ENCODE measurements around the gene CA7. TPM values are rescaled to one million over a fixed set of nuclear protein-coding genes. Genes with fewer than 3 reads are reported as not detected.
"Not testable (repeated sequence)": the region's sequence is repeated elsewhere in the genome, so short reads cannot be mapped to it uniquely, and the experiment has no call there.

The CA7 gene
- total RNA-seq, 1 experiment from 2014 or later, result not detected

GRCh38 chr16:66858740-66859396, 14.7 kb downstream of the CA7 start:
- Histone ChIP-seq H3K27me3 (no peaks in the 10 kb centered on the region), H3K9me3 (no peaks in the 10 kb centered on the region), H3K36me3 (no peaks in the 10 kb centered on the region), H3K4me3 (no peak overlapping the region)
- DNase-seq, result peak; percentile 70

GRCh38 chr16:66859397-66860068, 15.3 kb downstream of the CA7 start:
- no peaks in the 10 kb centered on the region for H3K27me3 ChIP-seq
- H3K36me3 ChIP-seq, result no peaks in the 10 kb centered on the region
- no peak for DNase-seq
- H3K4me3 ChIP-seq, result no peak overlapping the region
- no peaks in the 10 kb centered on the region for H3K9me3 ChIP-seq

DNA sequence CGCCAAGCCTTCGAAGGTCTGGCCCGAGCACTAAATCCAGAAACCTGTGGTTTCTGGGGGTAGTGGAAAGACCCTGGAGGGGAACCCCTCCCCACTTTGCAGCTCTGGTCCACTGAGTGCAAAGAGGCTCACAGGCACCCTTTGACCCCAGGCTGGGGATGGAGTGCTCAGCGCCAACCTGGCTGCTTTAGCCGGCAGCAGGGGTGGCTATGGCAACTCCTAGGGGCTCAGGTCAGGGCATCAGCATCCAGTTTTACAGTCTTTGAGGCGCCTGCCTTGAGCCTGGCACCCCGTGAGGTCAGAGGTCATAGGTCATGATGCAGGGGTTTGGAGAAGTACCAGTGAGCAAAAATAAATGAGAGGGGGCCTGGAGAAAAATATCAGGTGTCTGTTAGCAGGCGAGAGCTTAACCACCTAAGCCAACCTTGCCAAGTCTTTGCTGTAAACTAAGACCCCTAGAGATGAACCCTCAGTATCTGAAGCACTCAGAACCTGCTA, 17.9 kb downstream of the CA7 start:
- Histone ChIP-seq H3K36me3 (no peaks in the 10 kb centered on the region), H3K4me3 (no peak overlapping the region), H3K27me3 (no peaks in the 10 kb centered on the region), H3K9me3 (no peaks in the 10 kb centered on the region)
- no peak for DNase-seq

- Histone ChIP-seq H3K36me3 (no peaks in the 10 kb centered on the region), H3K9me3 (no peaks in the 10 kb centered on the region), H3K27me3 (no peaks in the 10 kb centered on the region), H3K4me3 (no peak overlapping the region)
- DNase-seq, result no peak
Measured at GRCh38 chr16:66863707-66864106, 19.5 kb downstream of the CA7 start.

- Histone ChIP-seq H3K4me3 (no peak overlapping the region), H3K27me3 (no peaks in the 10 kb centered on the region), H3K36me3 (no peaks in the 10 kb centered on the region), H3K9me3 (no peaks in the 10 kb centered on the region)
- no peak for DNase-seq
Measured at GRCh38 chr16:66869424-66869823, 25.2 kb downstream of the CA7 start.

DNA sequence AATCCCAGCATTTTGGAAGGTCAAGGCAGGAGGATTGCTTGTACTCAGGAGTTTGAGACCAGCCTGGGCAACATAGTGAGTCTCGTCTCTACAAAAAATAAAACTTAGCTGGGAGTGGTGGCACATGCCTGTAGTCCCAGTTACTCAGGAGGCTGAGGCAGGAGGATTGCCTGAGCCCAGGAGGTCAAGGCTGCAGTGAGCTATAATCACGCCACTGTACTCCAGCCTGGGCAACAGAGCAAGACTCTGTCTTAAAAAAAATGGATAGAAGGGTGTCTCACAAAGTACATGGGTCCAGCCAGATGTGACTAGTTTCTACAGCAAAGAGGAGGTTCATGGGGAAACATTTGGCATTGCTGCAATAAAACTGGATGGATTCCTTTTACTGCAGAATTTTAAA, 27.1 kb downstream of the CA7 start:
- DNase-seq, H3K36me3 ChIP-seq, H3K4me3 ChIP-seq, H3K27me3 ChIP-seq, H3K9me3 ChIP-seq: not testable (repeated sequence)

DNA sequence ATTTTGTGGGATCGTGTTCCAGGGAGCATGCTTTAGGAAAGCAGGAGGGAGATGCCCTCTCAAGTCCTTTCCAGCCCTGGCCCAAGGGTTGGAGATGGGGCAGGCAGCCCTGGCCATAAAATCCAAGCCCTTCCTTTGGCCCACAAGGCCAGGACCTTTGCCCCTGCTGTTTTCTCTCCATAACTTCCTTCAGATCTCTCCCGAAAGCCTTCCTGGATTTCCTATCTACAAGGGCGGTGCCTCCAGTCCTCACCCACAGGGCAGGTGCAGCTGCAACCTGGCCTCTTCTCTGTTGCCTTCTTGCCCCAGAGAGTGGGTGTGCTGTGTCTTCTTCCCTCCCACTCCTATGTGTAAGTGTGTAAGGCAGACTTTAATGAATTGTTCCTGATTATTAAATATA, 27.6 kb downstream of the CA7 start:
- Histone ChIP-seq H3K36me3 (no peaks in the 10 kb centered on the region), H3K9me3 (no peaks in the 10 kb centered on the region), H3K27me3 (no peaks in the 10 kb centered on the region), H3K4me3 (no peak overlapping the region)
- no peak for DNase-seq

GRCh38 chr16:66872559-66872942, 28.3 kb downstream of the CA7 start:
- Histone ChIP-seq H3K9me3 (no peaks in the 10 kb centered on the region), H3K4me3 (peak overlapping the region; percentile 40), H3K27me3 (no peaks in the 10 kb centered on the region), H3K36me3 (no peaks in the 10 kb centered on the region)
- no peak for DNase-seq

GRCh38 chr16:66872943-66873684, 28.9 kb downstream of the CA7 start:
- peak; percentile 91 for DNase-seq
- H3K27me3 ChIP-seq, result no peaks in the 10 kb centered on the region
- no peaks in the 10 kb centered on the region for H3K36me3 ChIP-seq
- H3K4me3 ChIP-seq, result peak overlapping the region; percentile 40
- H3K9me3 ChIP-seq, result no peaks in the 10 kb centered on the region

DNA sequence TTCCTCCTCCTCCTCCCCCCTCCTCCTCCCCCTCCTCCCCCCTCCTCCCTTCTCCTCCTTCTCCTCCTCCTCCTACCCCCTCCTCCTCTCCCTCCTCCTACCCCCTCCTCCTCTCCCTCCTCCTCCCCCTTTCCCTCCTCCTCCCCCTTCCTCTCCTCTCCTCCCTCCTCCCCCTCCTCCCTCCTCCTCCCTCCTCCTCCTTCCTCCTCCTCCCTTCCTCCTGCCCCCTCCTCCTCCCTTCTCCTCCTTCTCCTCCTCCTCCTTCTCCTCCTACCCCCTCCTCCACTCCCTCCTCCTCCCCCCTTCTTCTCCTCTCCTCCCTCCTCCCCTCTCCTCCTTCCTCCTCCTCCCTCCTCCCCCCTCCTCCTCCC, 29.5 kb downstream of the CA7 start:
- Histone ChIP-seq H3K27me3 (no peaks in the 10 kb centered on the region), H3K36me3 (no peaks in the 10 kb centered on the region), H3K9me3 (no peaks in the 10 kb centered on the region), H3K4me3 (no peak overlapping the region)
- no peak for DNase-seq

DNA sequence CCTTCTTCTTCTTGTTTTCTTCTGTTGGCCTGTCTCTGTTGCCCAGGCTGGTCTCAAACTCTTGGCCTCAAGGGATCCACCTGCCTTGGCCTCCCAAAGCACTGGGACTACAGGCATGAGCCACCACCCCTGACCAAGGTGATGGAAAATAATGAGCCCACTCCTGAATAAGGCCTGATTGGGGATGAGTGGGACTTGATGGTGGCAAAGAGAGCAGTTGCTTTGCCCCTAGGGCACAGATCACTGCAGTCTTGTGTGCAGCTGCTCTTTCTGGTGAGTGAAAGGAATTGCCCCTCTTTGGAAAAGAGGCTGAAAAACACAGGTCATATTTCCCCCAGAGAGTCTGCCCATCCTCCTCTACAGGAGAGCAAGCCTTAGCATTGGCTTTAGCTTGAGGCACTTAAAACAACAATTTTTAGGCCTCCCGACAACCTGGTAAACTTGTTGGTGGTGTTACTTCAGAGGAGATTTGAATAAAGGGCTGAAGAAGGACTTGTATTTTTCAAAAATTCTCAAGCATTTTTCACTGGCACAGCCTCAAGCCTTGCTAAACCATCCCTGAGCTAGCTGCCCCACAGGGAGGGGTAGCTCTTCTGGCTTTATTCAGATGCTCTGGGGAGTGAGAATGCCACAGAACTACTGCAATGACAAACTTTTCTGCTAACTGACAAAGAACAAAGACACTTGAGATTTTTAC, 30.0 kb downstream of the CA7 start:
- Histone ChIP-seq H3K4me3 (no peak overlapping the region), H3K9me3 (no peaks in the 10 kb centered on the region), H3K27me3 (no peaks in the 10 kb centered on the region), H3K36me3 (no peaks in the 10 kb centered on the region)
- no peak for DNase-seq

- no peaks in the 10 kb centered on the region for H3K27me3 ChIP-seq
- no peak overlapping the region for H3K4me3 ChIP-seq
- no peak for DNase-seq
- H3K9me3 ChIP-seq, result no peaks in the 10 kb centered on the region
- no peaks in the 10 kb centered on the region for H3K36me3 ChIP-seq
Measured at GRCh38 chr16:66878067-66878466, 33.9 kb downstream of the CA7 start.

GRCh38 chr16:66880288-66881013, 36.2 kb downstream of the CA7 start, which contains the start of gene PDP2:
PDP2 (plus strand) TSS chr16:66880515; CDS start chr16:66884285, 3,770 bp downstream.
- no peaks in the 10 kb centered on the region for H3K9me3 ChIP-seq
- peak within 1 kb of the TSS; percentile 80 for H3K4me3 ChIP-seq
- H3K27me3 ChIP-seq, result no peaks in the 10 kb centered on the region
- DNase-seq, result peak; percentile 86
- H3K36me3 ChIP-seq, result no peaks in the 10 kb centered on the region

- no peaks in the 10 kb centered on the region for H3K27me3 ChIP-seq
- H3K9me3 ChIP-seq, result no peaks in the 10 kb centered on the region
- DNase-seq, result peak; percentile 28
- peak overlapping the region; percentile 80 for H3K4me3 ChIP-seq
- H3K36me3 ChIP-seq, result no peaks in the 10 kb centered on the region
Measured at GRCh38 chr16:66881014-66881417, 36.8 kb downstream of the CA7 start.

DNA sequence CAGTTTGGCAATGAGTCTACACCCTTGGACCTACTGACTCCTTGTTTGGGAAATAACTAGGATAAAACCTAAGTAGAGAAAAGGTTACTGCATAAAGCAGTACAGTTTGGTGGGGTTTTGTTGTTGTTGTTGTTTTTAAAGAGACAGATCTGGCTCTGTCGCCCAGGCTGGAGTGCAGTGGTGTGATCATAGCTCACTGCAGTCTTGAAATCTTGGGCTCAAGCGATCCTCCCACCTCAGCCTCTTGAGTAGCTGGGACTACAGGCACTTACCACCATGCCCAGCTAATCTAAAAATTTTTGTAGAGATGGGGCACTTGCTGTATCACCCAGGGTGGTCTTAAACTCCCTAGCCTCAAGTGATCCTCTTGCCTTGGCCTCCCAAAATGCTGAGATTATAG, 37.3 kb downstream of the CA7 start:
- DNase-seq, result no peak
- Histone ChIP-seq H3K36me3 (no peaks in the 10 kb centered on the region), H3K9me3 (no peaks in the 10 kb centered on the region), H3K4me3 (peak overlapping the region; percentile 80), H3K27me3 (no peaks in the 10 kb centered on the region)

DNA sequence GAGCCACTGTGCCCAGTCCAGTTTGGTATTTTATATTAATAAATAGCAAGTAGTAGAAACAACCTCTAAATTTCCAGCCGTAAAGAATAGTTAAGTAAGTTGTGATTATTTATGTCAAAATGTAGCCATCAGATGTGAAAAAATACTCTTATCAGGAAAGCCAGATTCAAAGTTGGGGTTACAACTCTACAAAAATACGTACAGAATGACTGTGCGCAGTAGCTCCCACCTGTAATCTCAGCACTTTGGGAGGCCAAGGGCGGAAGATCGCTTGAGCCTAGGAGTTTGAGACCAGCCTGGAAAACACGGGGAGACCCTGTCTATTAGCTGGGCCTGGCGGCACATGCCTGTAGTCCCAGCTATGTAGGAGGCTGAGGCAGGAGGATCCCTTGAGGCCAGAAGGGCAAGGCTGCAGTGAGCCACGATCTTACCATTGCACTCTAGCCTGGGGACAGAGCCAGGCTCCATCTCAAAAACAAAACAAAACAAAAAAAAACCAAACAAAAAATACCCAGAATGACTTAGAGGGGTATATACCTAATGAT, 37.8 kb downstream of the CA7 start:
- no peaks in the 10 kb centered on the region for H3K36me3 ChIP-seq
- no peak overlapping the region for H3K4me3 ChIP-seq
- H3K9me3 ChIP-seq, result no peaks in the 10 kb centered on the region
- DNase-seq, result no peak
- H3K27me3 ChIP-seq, result no peaks in the 10 kb centered on the region

All from MG63 (cell line).